H1 (cell line): ENCODE measurements around the gene RFLNA. TPM values are rescaled to one million over a fixed set of nuclear protein-coding genes. Genes with fewer than 3 reads are reported as not detected.

Source experiments
- CTCF ChIA-PET: fragments of 300-600 bp; sonication (Branson Sonifier 250); formaldehyde crosslinking; loops from one replicate; lab custom pipeline; 2021; ENCODE audit not compliant: partially characterized antibody; lab: Charles Lee
- POLR2A ChIA-PET: fragments of 300-600 bp; sonication (Branson Sonifier 250); formaldehyde crosslinking; loops from one replicate; lab custom pipeline; 2021; ENCODE audit warnings: inconsistent platforms; ENCODE audit not compliant: partially characterized antibody; lab: Charles Lee
- DNase-seq, 2 experiments: peaks; one replicate each; pipeline versions ENCODE4 v3.0.0 to v3.0.0-alpha.2; 2010 to 2022; ENCODE audit warnings: low spot score in 2 of 2, low read depth in 1 of 2, mixed read lengths in 1 of 2
- FAIRE-seq: peaks from 2 replicates; lab custom pipeline; 2011; peaks lifted over from hg19 to GRCh38; lab: Jason Lieb, UNC
- H2AFZ ChIP-seq: 2 replicates; pipeline ENCODE4 v1.8.1; 2012; ENCODE audit warnings: low read length, inconsistent platforms
- H2AK5ac ChIP-seq: 2 replicates; pipeline ENCODE4 v1.6.1; 2013; ENCODE audit warnings: low read depth, low read length
- H2BK120ac ChIP-seq: replicated peaks from 2 replicates; pipeline ENCODE3; 2013; ENCODE audit warnings: low read depth, low read length, inconsistent platforms
- H2BK12ac ChIP-seq: 2 replicates; pipeline ENCODE4 v1.6.1; 2013; ENCODE audit warnings: low read depth, low read length
- H2BK15ac ChIP-seq: 2 replicates; pipeline ENCODE4 v1.6.1; 2013; ENCODE audit warnings: low read length
- H2BK20ac ChIP-seq: 2 replicates; pipeline ENCODE4 v1.6.1; 2013; ENCODE audit warnings: low read length
- H2BK5ac ChIP-seq: 2 replicates; pipeline ENCODE4 v1.6.1; 2013; ENCODE audit warnings: low read depth, low read length
- H3K14ac ChIP-seq: 2 replicates; pipeline ENCODE4 v1.6.1; 2013; ENCODE audit warnings: inconsistent platforms; ENCODE audit not compliant: insufficient read length
- H3K18ac ChIP-seq: 2 replicates; pipeline ENCODE4 v1.6.1; 2013; ENCODE audit warnings: low read length; ENCODE audit errors: extremely low read depth
- H3K23ac ChIP-seq: 2 replicates; pipeline ENCODE4 v1.6.1; 2013; ENCODE audit warnings: inconsistent platforms; ENCODE audit not compliant: insufficient read length
- H3K23me2 ChIP-seq: 2 replicates; pipeline ENCODE4 v1.6.1; 2013; ENCODE audit warnings: low read depth, low read length
- H3K27ac ChIP-seq: 2 replicates; pipeline ENCODE4 v1.6.1; 2011; ENCODE audit warnings: low read depth, low read length, inconsistent platforms
- H3K27me3 ChIP-seq, 4 experiments: replicated peaks in 1 of 4; 1 replicate in 1 of 4; 2 replicates in 3 of 4; pipeline versions ENCODE4 v1.6.1 to v1.8.1; 2011 to 2013; ENCODE audit warnings: low read length in 3 of 4, mild to moderate bottlenecking in 3 of 4, inconsistent platforms in 2 of 4, mixed read lengths in 2 of 4, moderate library complexity in 1 of 4; ENCODE audit not compliant: control insufficient read depth in 3 of 4, insufficient read depth in 3 of 4; ENCODE audit errors: extremely low read depth in 1 of 4
- H3K36me3 ChIP-seq, 4 experiments: 2 replicates each; pipeline versions ENCODE4 v1.6.1 to v1.8.1; 2011 to 2013; ENCODE audit warnings: mild to moderate bottlenecking in 4 of 4, low read length in 3 of 4, moderate library complexity in 2 of 4, control low read depth in 1 of 4, inconsistent platforms in 1 of 4; ENCODE audit not compliant: insufficient read depth in 4 of 4, control insufficient read depth in 2 of 4
- H3K4ac ChIP-seq: replicated peaks from 2 replicates; pipeline ENCODE3; 2013; ENCODE audit warnings: low read length, low read depth, mixed read lengths, inconsistent platforms; ENCODE audit not compliant: insufficient read length
- H3K4me1 ChIP-seq, 4 experiments: replicated peaks in 1 of 4; 1 replicate in 1 of 4; 2 replicates in 3 of 4; pipeline versions ENCODE4 v1.6.1 to v1.8.1; 2011 to 2013; ENCODE audit warnings: low read length in 3 of 4, inconsistent platforms in 2 of 4, mixed read lengths in 1 of 4; ENCODE audit not compliant: insufficient read depth in 4 of 4, control insufficient read depth in 3 of 4
- H3K4me2 ChIP-seq, 2 experiments: 2 replicates each; pipeline versions ENCODE4 v1.6.1 to v1.8.1; 2011 to 2013; ENCODE audit warnings: low read depth in 2 of 2, low read length in 2 of 2, control low read depth in 1 of 2, inconsistent platforms in 1 of 2, mild to moderate bottlenecking in 1 of 2; ENCODE audit not compliant: insufficient read depth in 1 of 2
- H3K4me3 ChIP-seq, 4 experiments: fragments of 200-600, 300-600 bp in 1 of 4; sonication (generic), shearing (Covaris generic), sonication (Bioruptor Twin) in 1 of 4; 2 replicates each; pipeline versions ENCODE4 v1.5.1 to v1.8.1; 2011 to 2016; ENCODE audit warnings: low read length in 4 of 4, low read depth in 3 of 4, control low read depth in 2 of 4, inconsistent platforms in 2 of 4, mild to moderate bottlenecking in 2 of 4, mixed read lengths in 1 of 4, moderate library complexity in 1 of 4; ENCODE audit not compliant: insufficient read depth in 2 of 4; ENCODE audit errors: extremely low read depth in 1 of 4
- H3K56ac ChIP-seq: replicated peaks from 2 replicates; pipeline ENCODE3; 2013; ENCODE audit warnings: low read depth, mild to moderate bottlenecking, mixed read lengths, low read length, inconsistent platforms; ENCODE audit not compliant: insufficient read length
- H3K79me1 ChIP-seq: 2 replicates; pipeline ENCODE4 v1.6.1; 2013; ENCODE audit warnings: low read depth, low read length, control low read depth
- H3K79me2 ChIP-seq, 2 experiments: 2 replicates each; pipeline versions ENCODE4 v1.6.1 to v1.8.1; 2012 to 2013; ENCODE audit warnings: low read length in 2 of 2, mild to moderate bottlenecking in 2 of 2, inconsistent platforms in 1 of 2; ENCODE audit not compliant: insufficient read depth in 2 of 2, control insufficient read depth in 1 of 2
- H3K9ac ChIP-seq, 4 experiments: replicated peaks in 1 of 4; 1 replicate in 1 of 4; 2 replicates in 3 of 4; pipeline versions ENCODE4 v1.6.1 to v1.8.1; 2011 to 2013; ENCODE audit warnings: low read depth in 3 of 4, low read length in 3 of 4, control low read depth in 2 of 4, mild to moderate bottlenecking in 2 of 4, moderate library complexity in 2 of 4, inconsistent platforms in 1 of 4; ENCODE audit errors: extremely low read depth in 1 of 4
- H3K9me3 ChIP-seq, 2 experiments: 2 replicates each; pipeline versions ENCODE4 v1.6.1 to v1.8.1; 2012 to 2013; ENCODE audit warnings: mild to moderate bottlenecking in 2 of 2, moderate library complexity in 2 of 2, control low read depth in 1 of 2, inconsistent platforms in 1 of 2, low read depth in 1 of 2, low read length in 1 of 2, mixed read lengths in 1 of 2; ENCODE audit not compliant: insufficient read depth in 2 of 2
- H4K20me1 ChIP-seq, 2 experiments: replicated peaks in 1 of 2; 2 replicates each; pipeline versions ENCODE3 to v1.8.1; 2011 to 2013; ENCODE audit warnings: inconsistent platforms in 2 of 2, low read length in 2 of 2, mild to moderate bottlenecking in 1 of 2; ENCODE audit not compliant: insufficient read depth in 2 of 2, control insufficient read depth in 1 of 2
- H4K5ac ChIP-seq: 2 replicates; pipeline ENCODE4 v1.6.1; 2013; ENCODE audit warnings: low read length, low read depth, mixed read lengths, inconsistent platforms; ENCODE audit not compliant: insufficient read length
- H4K8ac ChIP-seq: 2 replicates; pipeline ENCODE4 v1.8.0; 2013; ENCODE audit warnings: mild to moderate bottlenecking, moderate library complexity, low read length, inconsistent platforms; ENCODE audit not compliant: insufficient read depth; ENCODE audit errors: extremely low read depth
- H4K91ac ChIP-seq: replicated peaks from 2 replicates; pipeline ENCODE3; 2013; ENCODE audit warnings: low read length, mixed read lengths, inconsistent platforms; ENCODE audit not compliant: insufficient read length
- BRCA1 ChIP-seq: IDR thresholded peaks from 2 replicates; pipeline ENCODE4 v1.6.1; 2012; ENCODE audit warnings: low read depth, low read length, improper control_type of control experiment
- CHD2 ChIP-seq: IDR thresholded peaks from 2 replicates; pipeline ENCODE4 v1.6.1; 2012; ENCODE audit warnings: low read length, improper control_type of control experiment
- JUND ChIP-seq: IDR thresholded peaks from 2 replicates; pipeline ENCODE4 v1.6.1; 2011; ENCODE audit warnings: mild to moderate bottlenecking, improper control_type of control experiment, low read length
- SIRT6 ChIP-seq: IDR thresholded peaks from one replicate; pipeline ENCODE4 v1.7.1; 2012; ENCODE audit warnings: low read length, inconsistent platforms
- WGBS, 2 experiments: shearing (Covaris generic) in 1 of 2; methylation state at CpG; one replicate each; pipeline versions ENCODE4 v1.1.6 to v1.1.7; 2013 to 2015; ENCODE audit warnings: low lambda C conversion rate in 2 of 2, mixed read lengths in 2 of 2, inconsistent platforms in 1 of 2, low coverage in 1 of 2, missing lambda C conversion rate in 1 of 2; ENCODE audit not compliant: insufficient replicate concordance in 2 of 2, insufficient coverage in 1 of 2, insufficient read length in 1 of 2; ENCODE audit errors: extremely low coverage in 1 of 2, missing lambda C conversion rate in 1 of 2; 5-methylcytosine and 5-hydroxymethylcytosine counted together
- polyA plus RNA-seq, 7 experiments: library from polyadenylated mRNA; depleted of rRNA in 3 of 7; stranded (reverse) in 5 of 7; unstranded in 2 of 7; fragments of >200 nt in 5 of 7; fragments of 200-250 nt in 2 of 7; gene quantifications; 1 replicate in 5 of 7; 2 replicates in 1 of 7; 4 replicates in 1 of 7; pipeline versions ENCODE4 v1.2.1 to v1.2.3, GENCODE V29; 2011 to 2013; ENCODE audit warnings: missing spikeins in 2 of 7, mixed read lengths in 2 of 7
- total RNA-seq: library from RNA; stranded (reverse); fragmentation: NEBNext Ultra II Directional; extraction: Animal tissue kit (Norgen Biotek cat#: 25700); gene quantifications from 2 replicates; pipeline ENCODE4 v1.2.1, GENCODE V29; 2021
- TF ChIP-seq, protein P1 (sequence below): IDR thresholded peaks from 2 replicates; pipeline ENCODE4 v1.6.1; 2011; ENCODE audit warnings: low read length, improper control_type of control experiment

The RFLNA gene
- total and polyA plus RNA-seq, 2 of the 8 experiments (the other 6 are each of a cell fraction or from before 2014, with no cell fraction given), result 6.4 to 6.6 TPM

DNA sequence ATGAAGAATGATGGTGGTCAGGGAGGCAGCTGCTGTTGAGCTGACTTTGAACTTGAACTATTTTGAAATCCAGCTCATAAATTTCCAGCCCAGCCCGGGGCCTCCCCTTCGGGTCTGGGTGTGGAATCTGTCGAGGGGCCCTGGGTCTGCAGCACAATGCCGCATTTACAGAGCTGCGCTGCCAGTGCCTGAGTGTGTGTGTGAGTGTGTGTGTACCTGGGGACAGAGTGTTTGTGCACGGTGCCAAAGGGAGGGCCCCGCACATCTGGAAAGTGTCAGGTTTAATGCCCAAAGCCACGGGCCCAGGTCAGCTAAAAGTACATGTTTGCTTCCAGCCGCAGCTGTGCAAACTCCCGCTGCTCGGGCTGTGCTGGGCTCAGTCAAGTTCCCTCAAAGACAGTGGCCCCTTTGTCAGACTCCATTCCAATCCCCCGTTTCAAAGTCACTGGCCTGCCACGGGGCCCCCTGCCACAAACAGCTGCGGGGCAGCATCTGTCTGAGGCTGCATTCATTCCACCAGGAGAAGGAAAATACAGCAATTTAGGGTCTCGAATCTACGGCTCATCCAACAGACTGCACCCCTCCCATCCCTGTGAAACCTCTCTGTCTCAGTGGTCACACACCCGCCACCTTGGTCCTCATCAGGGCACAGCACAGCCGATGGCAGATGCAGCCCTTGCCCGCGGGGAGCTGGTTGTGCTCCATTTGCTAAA is 16.3 kb upstream of the RFLNA start:
- 0 out of 2 replicates have a peak overlapping the region, but pooled peaks have one; percentile 82 for H2BK12ac ChIP-seq
- H3K56ac ChIP-seq, result no peak overlapping the region
- no peak overlapping the region for H3K4me3 ChIP-seq
- peak overlapping the region; percentile 45 for H4K91ac ChIP-seq
- H3K79me1 ChIP-seq, result no peaks in the 10 kb centered on the region
- H2AFZ ChIP-seq, result no peak overlapping the region
- H2BK15ac ChIP-seq, result 0 out of 2 replicates have a peak overlapping the region, but pooled peaks have one; percentile 37
- no peaks in the 10 kb centered on the region; a peak in 1 of 7 replicates for H3K27me3 ChIP-seq
- H3K18ac ChIP-seq, result no peak overlapping the region
- no peak overlapping the region for H3K27ac ChIP-seq
- no peak overlapping the region; the same call in 1 of the 2 replicates for H4K8ac ChIP-seq
- DNase-seq (no peak), FAIRE-seq (no peak)
- no peak overlapping the region for H4K5ac ChIP-seq
- 0 out of 2 replicates have a peak overlapping the region, but pooled peaks have one; percentile 68 for H2BK5ac ChIP-seq
- no peak for TF ChIP-seq BRCA1
- no peak for TF ChIP-seq CHD2
- no peak for TF ChIP-seq JUND
- TF ChIP-seq, protein P1, sequence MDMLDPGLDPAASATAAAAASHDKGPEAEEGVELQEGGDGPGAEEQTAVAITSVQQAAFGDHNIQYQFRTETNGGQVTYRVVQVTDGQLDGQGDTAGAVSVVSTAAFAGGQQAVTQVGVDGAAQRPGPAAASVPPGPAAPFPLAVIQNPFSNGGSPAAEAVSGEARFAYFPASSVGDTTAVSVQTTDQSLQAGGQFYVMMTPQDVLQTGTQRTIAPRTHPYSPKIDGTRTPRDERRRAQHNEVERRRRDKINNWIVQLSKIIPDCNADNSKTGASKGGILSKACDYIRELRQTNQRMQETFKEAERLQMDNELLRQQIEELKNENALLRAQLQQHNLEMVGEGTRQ, result no peak
- no peak for TF ChIP-seq SIRT6
- no peak overlapping the region for H2BK120ac ChIP-seq
- no peak overlapping the region; the same call in 1 of the 2 replicates for H2BK20ac ChIP-seq
- no peaks in the 10 kb centered on the region for H3K23me2 ChIP-seq
- ChIA-PET CTCF (interaction anchor here (0.7 to 3.1 kb wide), 14 partner anchors 8 to 246 kb away, joined by 3 to 12 read pairs (median 4); no protein-coding TSS in a partner anchor), POLR2A (interaction anchor here (1.4 to 1.6 kb wide), 2 partner anchors 11 to 16 kb away, joined by 4 to 6 read pairs; partner anchors contain the start of gene RFLNA)
- H3K23ac ChIP-seq, result no peak overlapping the region
- no peaks in the 10 kb centered on the region for H3K9me3 ChIP-seq
- no peaks in the 10 kb centered on the region for H4K20me1 ChIP-seq
- no peak overlapping the region for H3K14ac ChIP-seq
- H3K4me2 ChIP-seq, result no peak overlapping the region
- no peaks in the 10 kb centered on the region for H3K79me2 ChIP-seq
- peak overlapping the region; percentile 75 for H3K4ac ChIP-seq
- no peak overlapping the region for H3K9ac ChIP-seq
- H3K4me1 ChIP-seq, result peaks cover 0 to 19% (median 4%) of the 10 kb centered on the region in 4 experiments; a peak in 4 of 7 replicates
- H3K36me3 ChIP-seq, result no peaks in the 10 kb centered on the region
- 88% methylated on average over 18 of the region's 20 CpGs; no CpG with 5 or more reads in 1 of the 2 experiments for WGBS, 2 experiments
- no peak overlapping the region for H2AK5ac ChIP-seq
